ENCODE data around the gene SLC25A21. TPM values are rescaled to one million over a fixed set of nuclear protein-coding genes. Genes with fewer than 3 reads are reported as not detected.

The SLC25A21 gene
- total and polyA plus RNA-seq, 4 donors, result 0.65 to 1.4 (median 1.3) TPM; not detected in 1

DNA sequence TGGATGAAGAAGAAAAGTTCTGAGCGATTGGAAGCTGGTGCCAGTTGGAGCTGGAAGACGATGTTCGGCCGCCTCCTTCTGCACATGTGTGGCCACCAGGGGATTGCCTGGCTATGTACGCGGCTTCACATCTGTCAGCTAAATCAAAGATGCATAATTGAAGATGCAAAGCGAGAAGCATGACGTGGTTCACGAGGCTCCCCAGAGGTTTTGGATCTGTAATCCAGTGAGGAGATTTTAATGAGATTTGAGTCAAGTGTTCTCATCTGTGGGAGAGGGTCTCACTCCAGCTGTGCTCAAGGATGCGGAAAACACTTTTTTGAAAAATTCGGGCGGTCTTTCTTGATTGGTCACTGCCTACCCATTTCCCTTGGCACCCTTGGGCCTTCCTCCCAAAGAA lies 416.2 kb downstream of the SLC25A21 start:
- no peak overlapping the region for H3K27ac ChIP-seq (ENCODE audit: low read depth in 1 of 2, low read length in 2 of 2)
- 85 to 90% methylated on average over 12 of the region's 12 CpGs for WGBS, 2 donors
- no peak for ATAC-seq (ENCODE audit: low FRiP score)
- intact Hi-C loops (cut with DNase I), result no loop called here
- DNase-seq, result no peak
- H3K9me3 ChIP-seq (ENCODE audit: control insufficient read depth, low read length), result peaks cover 3% of the 10 kb centered on the region
- H3K4me3 ChIP-seq (ENCODE audit: low read length in 2 of 2), result no peak overlapping the region
- H3K36me3 ChIP-seq (ENCODE audit: control insufficient read depth in 1 of 2, insufficient read depth in 2 of 2, low read length in 1 of 2), result no peaks in the 10 kb centered on the region
- no peaks in the 10 kb centered on the region for H3K4me1 ChIP-seq (ENCODE audit: control insufficient read depth in 1 of 2, insufficient read depth in 2 of 2, low read length in 2 of 2)
- no peaks in the 10 kb centered on the region for H3K27me3 ChIP-seq (ENCODE audit: control insufficient read depth in 1 of 2, insufficient read depth in 2 of 2, low read length in 1 of 2)

DNA sequence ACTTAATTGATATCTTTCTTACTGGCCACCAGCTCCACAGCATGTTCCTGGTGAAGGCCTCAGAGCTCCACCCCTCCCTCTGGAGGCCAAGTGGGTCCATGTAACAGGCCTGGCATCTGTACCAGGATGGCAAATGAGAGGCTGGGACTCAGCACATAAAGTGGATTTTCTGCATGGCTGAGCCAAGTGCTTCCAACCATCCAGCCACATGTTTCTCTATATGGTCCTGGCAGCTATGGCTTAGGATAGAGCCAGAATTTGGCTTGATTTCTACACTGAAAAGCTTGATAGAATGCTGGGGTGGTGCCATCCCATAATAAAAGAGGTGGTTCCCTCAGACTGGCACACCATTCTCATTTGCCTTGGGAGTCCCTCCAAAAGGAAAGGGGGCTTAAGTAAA lies 416.6 kb downstream of the SLC25A21 start:
- Histone ChIP-seq H3K9me3 (ENCODE audit: control insufficient read depth, low read length) (peaks cover 3% of the 10 kb centered on the region), H3K4me1 (ENCODE audit: control insufficient read depth in 1 of 2, insufficient read depth in 2 of 2, low read length in 2 of 2) (no peaks in the 10 kb centered on the region), H3K27ac (ENCODE audit: low read depth in 1 of 2, low read length in 2 of 2) (no peak overlapping the region), H3K36me3 (ENCODE audit: control insufficient read depth in 1 of 2, insufficient read depth in 2 of 2, low read length in 1 of 2) (no peaks in the 10 kb centered on the region), H3K4me3 (ENCODE audit: low read length in 2 of 2) (no peak overlapping the region), H3K27me3 (ENCODE audit: control insufficient read depth in 1 of 2, insufficient read depth in 2 of 2, low read length in 1 of 2) (no peaks in the 10 kb centered on the region)
- DNase-seq (no peak), ATAC-seq (ENCODE audit: low FRiP score) (no peak)
- intact Hi-C loops (cut with DNase I), result no loop called here

DNA sequence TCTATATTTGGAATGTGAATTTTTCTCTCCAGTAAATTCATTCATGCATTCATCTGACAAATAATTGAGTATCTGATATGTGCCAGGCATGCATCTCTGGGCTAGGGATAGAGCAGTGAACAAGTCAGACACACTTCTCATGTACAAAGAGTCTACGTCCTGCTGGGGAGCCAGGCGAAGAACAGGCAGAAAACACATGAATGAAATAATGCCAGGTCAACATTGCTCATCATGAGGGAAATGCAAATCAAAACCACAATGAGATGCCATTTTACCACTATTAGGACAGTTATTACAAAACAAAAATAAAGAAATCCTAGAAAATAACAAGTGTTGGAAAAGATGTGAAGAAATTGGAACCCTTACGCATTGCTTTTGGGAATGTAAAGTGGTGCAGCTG lies 420.5 kb downstream of the SLC25A21 start:
- ATAC-seq (ENCODE audit: low FRiP score) (no peak), DNase-seq (no peak)
- no peak overlapping the region for H3K4me3 ChIP-seq (ENCODE audit: low read length in 2 of 2)
- 88 to 90% methylated on average over 3 of the region's 3 CpGs for WGBS, 2 donors
- H3K9me3 ChIP-seq (ENCODE audit: control insufficient read depth, low read length), result peaks cover 3% of the 10 kb centered on the region
- no peak overlapping the region for H3K27ac ChIP-seq (ENCODE audit: low read depth in 1 of 2, low read length in 2 of 2)
- H3K4me1 ChIP-seq (ENCODE audit: control insufficient read depth in 1 of 2, insufficient read depth in 2 of 2, low read length in 2 of 2), result no peaks in the 10 kb centered on the region
- no peaks in the 10 kb centered on the region for H3K27me3 ChIP-seq (ENCODE audit: control insufficient read depth in 1 of 2, insufficient read depth in 2 of 2, low read length in 1 of 2)
- intact Hi-C loops (cut with DNase I), result no loop called here
- no peaks in the 10 kb centered on the region for H3K36me3 ChIP-seq (ENCODE audit: control insufficient read depth in 1 of 2, insufficient read depth in 2 of 2, low read length in 1 of 2)

DNA sequence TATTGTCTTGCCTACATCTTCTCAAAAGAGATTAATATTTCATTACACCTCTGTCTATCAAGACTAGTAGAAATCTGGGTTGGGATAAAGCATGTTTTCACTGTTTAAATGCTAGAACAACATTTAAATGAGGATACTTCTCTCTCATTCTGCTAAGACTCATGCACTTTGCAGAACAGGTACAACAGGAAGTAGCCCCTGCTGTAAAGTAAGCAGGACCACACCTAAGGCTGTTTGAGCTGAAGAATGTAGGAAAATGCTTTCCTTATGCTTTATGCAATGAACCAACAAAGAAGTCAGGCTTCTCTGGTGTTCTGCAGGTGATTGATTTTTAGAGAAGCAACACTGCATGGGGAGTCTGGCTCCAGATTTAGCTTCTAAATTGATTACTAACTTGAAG lies 421.3 kb downstream of the SLC25A21 start:
- ATAC-seq (ENCODE audit: low FRiP score) (no peak), DNase-seq (no peak)
- no peaks in the 10 kb centered on the region for H3K4me1 ChIP-seq (ENCODE audit: control insufficient read depth in 1 of 2, insufficient read depth in 2 of 2, low read length in 2 of 2)
- intact Hi-C loops (cut with DNase I), result no loop called here
- H3K36me3 ChIP-seq (ENCODE audit: control insufficient read depth in 1 of 2, insufficient read depth in 2 of 2, low read length in 1 of 2), result no peaks in the 10 kb centered on the region
- no peak overlapping the region for H3K4me3 ChIP-seq (ENCODE audit: low read length in 2 of 2)
- peaks cover 1% of the 10 kb centered on the region for H3K9me3 ChIP-seq (ENCODE audit: control insufficient read depth, low read length)
- no peaks in the 10 kb centered on the region for H3K27me3 ChIP-seq (ENCODE audit: control insufficient read depth in 1 of 2, insufficient read depth in 2 of 2, low read length in 1 of 2)
- no peak overlapping the region for H3K27ac ChIP-seq (ENCODE audit: low read depth in 1 of 2, low read length in 2 of 2)

DNA sequence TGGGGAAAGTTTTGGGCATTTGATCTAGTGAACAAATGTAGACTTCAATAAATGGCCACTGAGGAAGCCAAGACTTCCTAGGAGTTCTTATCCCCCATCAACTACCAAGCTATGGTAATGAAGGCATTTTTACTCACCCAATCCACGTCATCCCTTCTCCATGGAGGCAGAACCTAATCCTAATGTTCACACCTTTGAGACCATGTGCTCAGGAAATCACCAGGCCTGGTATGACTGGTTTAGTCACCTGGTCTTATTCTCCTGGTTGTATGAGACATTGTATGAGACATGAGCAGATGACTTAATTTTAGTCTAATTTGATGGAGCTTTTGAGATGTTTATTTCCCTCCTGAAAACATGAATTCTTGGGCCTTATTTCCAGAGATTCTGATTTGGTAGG lies 422.2 kb downstream of the SLC25A21 start:
- Histone ChIP-seq H3K27me3 (ENCODE audit: control insufficient read depth in 1 of 2, insufficient read depth in 2 of 2, low read length in 1 of 2) (no peaks in the 10 kb centered on the region), H3K36me3 (ENCODE audit: control insufficient read depth in 1 of 2, insufficient read depth in 2 of 2, low read length in 1 of 2) (no peaks in the 10 kb centered on the region), H3K4me1 (ENCODE audit: control insufficient read depth in 1 of 2, insufficient read depth in 2 of 2, low read length in 2 of 2) (no peaks in the 10 kb centered on the region), H3K27ac (ENCODE audit: low read depth in 1 of 2, low read length in 2 of 2) (no peak overlapping the region), H3K9me3 (ENCODE audit: control insufficient read depth, low read length) (peaks cover under 1% of the 10 kb centered on the region), H3K4me3 (ENCODE audit: low read length in 2 of 2) (no peak overlapping the region)
- ATAC-seq (ENCODE audit: low FRiP score) (no peak), DNase-seq (no peak)
- intact Hi-C loops (cut with DNase I), result no loop called here
- WGBS, 2 donors, result 76 to 79% methylated on average over 1 of the region's 1 CpG

DNA sequence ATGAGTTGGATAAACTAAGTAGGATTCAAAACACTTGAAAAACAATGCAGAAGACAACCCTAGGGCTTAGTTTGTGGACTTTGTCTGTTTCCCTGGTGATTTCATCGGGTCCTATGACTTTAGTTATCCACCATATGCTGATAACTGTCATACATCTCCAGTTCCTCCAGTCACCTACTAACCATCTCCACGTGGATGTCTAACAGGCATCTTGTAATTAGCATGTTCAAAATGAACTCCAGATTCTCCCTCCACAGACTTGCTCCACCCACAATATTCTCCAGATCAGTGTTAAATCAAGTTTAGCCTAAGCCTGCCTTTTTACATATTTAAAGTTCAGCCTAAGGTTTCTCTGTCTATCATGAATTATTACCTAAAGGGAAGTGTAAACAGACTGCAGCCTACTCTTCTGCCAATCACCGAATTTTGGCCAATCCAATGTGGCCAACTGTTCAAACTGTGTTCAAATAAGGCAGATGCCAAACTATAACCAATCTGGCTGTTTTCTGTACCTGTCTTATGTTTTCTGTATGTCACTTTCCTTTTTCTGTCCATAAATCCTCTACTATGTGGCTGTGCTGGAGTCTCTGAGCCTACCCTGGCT lies 423.7 kb downstream of the SLC25A21 start:
- DNase-seq (no peak), ATAC-seq (ENCODE audit: low FRiP score) (no peak)
- intact Hi-C loops (cut with DNase I), result no loop called here
- Histone ChIP-seq H3K36me3 (ENCODE audit: control insufficient read depth in 1 of 2, insufficient read depth in 2 of 2, low read length in 1 of 2) (no peaks in the 10 kb centered on the region), H3K27ac (ENCODE audit: low read depth in 1 of 2, low read length in 2 of 2) (no peak overlapping the region), H3K27me3 (ENCODE audit: control insufficient read depth in 1 of 2, insufficient read depth in 2 of 2, low read length in 1 of 2) (no peaks in the 10 kb centered on the region), H3K4me3 (ENCODE audit: low read length in 2 of 2) (no peak overlapping the region), H3K4me1 (ENCODE audit: control insufficient read depth in 1 of 2, insufficient read depth in 2 of 2, low read length in 2 of 2) (no peaks in the 10 kb centered on the region), H3K9me3 (ENCODE audit: control insufficient read depth, low read length) (no peaks in the 10 kb centered on the region)
- 64 to 66% methylated on average over 3 of the region's 3 CpGs for WGBS, 2 donors

DNA sequence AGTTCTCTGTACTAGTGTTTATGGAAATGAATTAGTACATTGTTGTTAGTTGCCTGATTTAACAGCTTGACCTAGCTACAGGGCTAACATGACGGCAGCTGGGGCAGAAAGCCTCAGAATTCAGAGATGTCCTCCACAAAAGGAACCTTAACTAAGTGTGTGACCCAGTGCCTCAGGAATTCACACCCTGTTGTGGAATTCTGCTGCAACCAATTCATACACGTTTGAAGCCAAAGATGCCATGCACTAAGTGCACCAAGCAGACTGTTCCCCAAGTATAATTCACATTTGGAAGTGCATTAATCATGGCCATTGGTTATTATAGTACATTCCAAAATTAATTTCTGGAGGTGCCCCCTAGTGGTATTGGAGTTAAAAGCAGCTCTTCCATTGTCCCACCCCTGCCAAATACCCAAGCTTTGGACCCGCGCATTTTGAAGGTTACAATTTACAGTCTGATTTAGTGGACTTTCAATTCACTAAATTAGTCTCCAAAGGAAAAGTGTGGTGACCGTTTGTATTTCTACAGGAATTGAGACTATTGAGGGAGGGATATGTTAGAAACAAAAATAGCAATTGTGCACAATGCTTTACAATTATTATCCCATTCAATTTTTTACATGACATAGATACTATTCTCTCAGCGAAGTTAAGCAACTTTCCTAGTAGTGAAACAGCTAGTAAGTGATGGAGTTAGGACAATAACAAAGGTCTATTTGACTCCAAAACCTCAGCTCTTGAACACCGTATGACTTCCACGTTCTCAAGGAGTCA lies 424.8 kb downstream of the SLC25A21 start:
- WGBS, 2 donors, result 40 to 43% methylated on average over 8 of the region's 8 CpGs
- H3K4me1 ChIP-seq (ENCODE audit: control insufficient read depth in 1 of 2, insufficient read depth in 2 of 2, low read length in 2 of 2), result no peaks in the 10 kb centered on the region
- H3K36me3 ChIP-seq (ENCODE audit: control insufficient read depth in 1 of 2, insufficient read depth in 2 of 2, low read length in 1 of 2), result no peaks in the 10 kb centered on the region
- DNase-seq (no peak), ATAC-seq (ENCODE audit: low FRiP score) (no peak)
- no peaks in the 10 kb centered on the region for H3K27me3 ChIP-seq (ENCODE audit: control insufficient read depth in 1 of 2, insufficient read depth in 2 of 2, low read length in 1 of 2)
- H3K4me3 ChIP-seq (ENCODE audit: low read length in 2 of 2), result no peak overlapping the region
- no peak overlapping the region for H3K27ac ChIP-seq (ENCODE audit: low read depth in 1 of 2, low read length in 2 of 2)
- no peaks in the 10 kb centered on the region for H3K9me3 ChIP-seq (ENCODE audit: control insufficient read depth, low read length)
- intact Hi-C loops (cut with DNase I), result no loop called here

DNA sequence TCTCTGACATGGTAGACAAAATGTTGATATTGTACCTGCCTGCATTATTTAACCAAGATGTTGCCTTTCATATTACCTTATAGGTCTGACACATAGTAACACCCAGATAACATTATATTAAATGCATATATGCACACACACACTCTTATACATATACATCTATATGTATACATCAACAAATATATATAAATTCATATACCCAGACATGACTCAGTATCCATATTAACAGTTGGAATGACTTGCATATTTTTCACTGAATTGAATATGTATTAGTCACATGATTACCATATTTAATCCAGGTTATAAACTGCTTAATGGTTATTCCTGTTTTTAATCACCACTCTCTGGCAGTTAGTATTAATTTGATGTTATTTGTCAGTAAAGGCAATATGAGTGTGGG lies 425.5 kb downstream of the SLC25A21 start:
- Histone ChIP-seq H3K27me3 (ENCODE audit: control insufficient read depth in 1 of 2, insufficient read depth in 2 of 2, low read length in 1 of 2) (no peaks in the 10 kb centered on the region), H3K9me3 (ENCODE audit: control insufficient read depth, low read length) (no peaks in the 10 kb centered on the region), H3K36me3 (ENCODE audit: control insufficient read depth in 1 of 2, insufficient read depth in 2 of 2, low read length in 1 of 2) (no peaks in the 10 kb centered on the region), H3K4me3 (ENCODE audit: low read length in 2 of 2) (no peak overlapping the region), H3K4me1 (ENCODE audit: control insufficient read depth in 1 of 2, insufficient read depth in 2 of 2, low read length in 2 of 2) (no peaks in the 10 kb centered on the region), H3K27ac (ENCODE audit: low read depth in 1 of 2, low read length in 2 of 2) (no peak overlapping the region)
- intact Hi-C loops (cut with DNase I), result no loop called here
- ATAC-seq (ENCODE audit: low FRiP score) (no peak), DNase-seq (no peak)

DNA sequence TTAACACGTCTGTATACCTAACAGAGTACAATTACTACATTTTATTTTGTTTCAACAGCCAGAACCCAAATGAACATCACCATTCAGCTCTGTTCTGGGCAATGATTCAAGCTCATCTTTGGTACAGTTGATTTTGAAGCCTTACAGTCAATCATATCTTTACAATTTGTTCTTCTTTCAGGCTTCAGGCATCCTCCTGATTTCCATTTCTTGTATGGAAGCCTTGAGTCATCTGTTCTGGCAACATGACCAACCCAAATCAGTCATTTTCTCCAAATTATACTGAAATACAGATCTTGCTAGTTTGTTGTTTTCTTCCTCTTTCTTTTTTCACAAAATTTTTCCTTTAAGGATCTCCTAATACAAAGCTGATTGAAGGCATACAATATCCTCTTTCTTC lies 430.5 kb downstream of the SLC25A21 start:
- H3K4me3 ChIP-seq (ENCODE audit: low read length in 2 of 2), result no peak overlapping the region
- DNase-seq, result no peak
- 40 to 41% methylated on average over 1 of the region's 1 CpG for WGBS, 2 donors

More for the DNA sequence above, 430.5 kb downstream of the SLC25A21 start:
- no peaks in the 10 kb centered on the region for H3K27me3 ChIP-seq (ENCODE audit: control insufficient read depth in 1 of 2, insufficient read depth in 2 of 2, low read length in 1 of 2)
- no peak overlapping the region for H3K27ac ChIP-seq (ENCODE audit: low read depth in 1 of 2, low read length in 2 of 2)
- peaks cover 1% of the 10 kb centered on the region for H3K9me3 ChIP-seq (ENCODE audit: control insufficient read depth, low read length)
- H3K4me1 ChIP-seq (ENCODE audit: control insufficient read depth in 1 of 2, insufficient read depth in 2 of 2, low read length in 2 of 2), result no peaks in the 10 kb centered on the region
- ATAC-seq (ENCODE audit: low FRiP score), result no peak
- no peaks in the 10 kb centered on the region for H3K36me3 ChIP-seq (ENCODE audit: control insufficient read depth in 1 of 2, insufficient read depth in 2 of 2, low read length in 1 of 2)
- intact Hi-C loops (cut with DNase I), result no loop called here

Measured in aorta (tissue), 5 donors.